Parathyroid adenoma (tissue), 2 donors: ENCODE data around the gene PDE4D.

Experiments
- H2AFZ ChIP-seq: fragments of 300-600 bp; sonication (generic); one replicate; pipeline ENCODE4 v1.7.0; 2017; ENCODE audit warnings: antibody characterized with exemption, mild to moderate bottlenecking
- H3K27ac ChIP-seq: fragments of 300-600 bp; sonication (generic); one replicate; pipeline ENCODE4 v1.7.0; 2017
- H3K27me3 ChIP-seq: fragments of 300-600 bp; sonication (generic); one replicate; pipeline ENCODE4 v1.7.0; 2017; ENCODE audit warnings: low read length; ENCODE audit not compliant: control insufficient read depth, insufficient read depth
- H3K36me3 ChIP-seq: fragments of 300-600 bp; sonication (generic); one replicate; pipeline ENCODE4 v1.7.0; 2017; ENCODE audit warnings: low read length; ENCODE audit not compliant: control insufficient read depth, insufficient read depth
- H3K4me1 ChIP-seq: fragments of 300-600 bp; sonication (generic); one replicate; pipeline ENCODE4 v1.7.0; 2017; ENCODE audit warnings: control low read depth
- H3K4me2 ChIP-seq: fragments of 300-600 bp; sonication (generic); one replicate; pipeline ENCODE4 v1.7.0; 2017; ENCODE audit warnings: low read length
- H3K4me3 ChIP-seq: fragments of 300-600 bp; sonication (generic); one replicate; pipeline ENCODE4 v1.7.0; 2017; ENCODE audit warnings: low read depth, low read length
- H3K79me2 ChIP-seq: fragments of 300-600 bp; sonication (generic); one replicate; pipeline ENCODE4 v1.7.0; 2017; ENCODE audit warnings: control low read depth
- H3K9ac ChIP-seq: fragments of 300-600 bp; sonication (generic); one replicate; pipeline ENCODE4 v1.7.0; 2017; ENCODE audit warnings: mild to moderate bottlenecking
- H3K9me3 ChIP-seq: fragments of 300-600 bp; sonication (generic); one replicate; pipeline ENCODE4 v1.7.0; 2017; ENCODE audit warnings: low read length; ENCODE audit not compliant: control insufficient read depth
- TF ChIP-seq, protein P1 (sequence below): fragments of 300-600 bp; sonication (generic); IDR thresholded peaks from one replicate; pipeline ENCODE4 v1.7.0; 2017; ENCODE audit warnings: antibody characterized with exemption, mild to moderate bottlenecking
- donor health status: primary hyperparathyroidism.

PDE4D gene

DNA sequence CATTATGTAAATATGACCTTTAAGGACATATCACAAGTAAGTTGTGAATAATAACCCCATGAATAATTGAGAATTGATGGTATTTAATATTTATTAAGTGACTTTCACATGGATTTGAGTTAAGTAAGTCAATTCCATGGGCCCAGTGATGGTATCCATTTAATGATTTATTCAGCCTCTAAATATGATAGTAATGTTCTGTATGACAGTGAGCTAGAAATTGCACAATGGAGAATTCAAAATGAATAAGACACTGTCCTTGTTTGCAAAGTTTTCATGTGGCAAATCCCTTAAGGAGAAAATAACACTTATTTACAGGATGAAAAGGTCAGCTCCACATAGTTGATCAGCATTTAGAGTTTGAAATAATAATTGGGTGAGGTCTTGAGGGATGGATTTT lies 160.7 kb downstream of the PDE4D start:
- TF ChIP-seq, protein P1, sequence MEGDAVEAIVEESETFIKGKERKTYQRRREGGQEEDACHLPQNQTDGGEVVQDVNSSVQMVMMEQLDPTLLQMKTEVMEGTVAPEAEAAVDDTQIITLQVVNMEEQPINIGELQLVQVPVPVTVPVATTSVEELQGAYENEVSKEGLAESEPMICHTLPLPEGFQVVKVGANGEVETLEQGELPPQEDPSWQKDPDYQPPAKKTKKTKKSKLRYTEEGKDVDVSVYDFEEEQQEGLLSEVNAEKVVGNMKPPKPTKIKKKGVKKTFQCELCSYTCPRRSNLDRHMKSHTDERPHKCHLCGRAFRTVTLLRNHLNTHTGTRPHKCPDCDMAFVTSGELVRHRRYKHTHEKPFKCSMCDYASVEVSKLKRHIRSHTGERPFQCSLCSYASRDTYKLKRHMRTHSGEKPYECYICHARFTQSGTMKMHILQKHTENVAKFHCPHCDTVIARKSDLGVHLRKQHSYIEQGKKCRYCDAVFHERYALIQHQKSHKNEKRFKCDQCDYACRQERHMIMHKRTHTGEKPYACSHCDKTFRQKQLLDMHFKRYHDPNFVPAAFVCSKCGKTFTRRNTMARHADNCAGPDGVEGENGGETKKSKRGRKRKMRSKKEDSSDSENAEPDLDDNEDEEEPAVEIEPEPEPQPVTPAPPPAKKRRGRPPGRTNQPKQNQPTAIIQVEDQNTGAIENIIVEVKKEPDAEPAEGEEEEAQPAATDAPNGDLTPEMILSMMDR, result no peak
- H3K4me1 ChIP-seq, result no peaks in the 10 kb centered on the region
- H3K4me3 ChIP-seq, result no peak overlapping the region
- H3K9me3 ChIP-seq, result no peaks in the 10 kb centered on the region
- no peak overlapping the region for H3K4me2 ChIP-seq
- H3K27ac ChIP-seq, result no peak overlapping the region
- no peak overlapping the region for H2AFZ ChIP-seq
- H3K27me3 ChIP-seq, result no peaks in the 10 kb centered on the region
- no peaks in the 10 kb centered on the region for H3K36me3 ChIP-seq
- H3K9ac ChIP-seq, result no peak overlapping the region
- H3K79me2 ChIP-seq, result no peaks in the 10 kb centered on the region

DNA sequence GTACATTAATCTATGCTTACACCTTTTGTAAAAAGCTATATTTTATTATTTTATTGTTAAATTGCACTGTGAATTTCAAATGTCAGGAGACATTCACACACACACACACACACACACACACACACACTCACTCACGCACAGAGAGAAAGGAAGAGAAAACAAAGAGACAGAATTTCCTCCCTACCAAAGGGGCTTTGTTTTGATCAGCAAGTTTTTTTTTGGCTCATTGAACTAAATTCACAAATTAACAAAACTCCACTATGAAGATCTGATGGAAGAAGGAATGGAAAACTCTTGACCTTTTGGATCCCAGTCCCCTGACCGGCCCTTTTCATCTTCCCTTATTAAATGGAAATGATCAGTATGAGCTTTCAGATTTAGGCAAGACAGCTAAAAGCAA lies 161.2 kb downstream of the PDE4D start:
- TF ChIP-seq, protein P1, result no peak
- no peak overlapping the region for H2AFZ ChIP-seq

DNA sequence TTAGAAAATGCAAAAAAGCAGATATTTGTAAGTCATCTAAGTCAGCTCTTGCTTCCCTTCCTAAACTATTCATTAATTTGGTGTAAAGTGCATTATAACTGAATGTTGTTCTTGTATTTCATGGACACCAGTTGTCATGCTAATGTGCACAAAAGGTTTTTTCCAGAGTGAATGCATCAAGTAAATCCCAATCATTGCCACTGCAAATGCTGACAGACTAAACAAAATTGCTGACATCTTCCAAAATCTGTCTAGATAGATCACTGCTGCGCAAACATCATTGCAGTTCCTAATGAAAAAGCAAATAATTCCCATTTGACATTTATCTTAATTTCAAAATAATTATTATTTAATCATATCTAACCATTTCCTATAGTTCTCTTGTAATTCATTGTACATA lies 161.7 kb downstream of the PDE4D start:
- Histone ChIP-seq H3K79me2 (no peaks in the 10 kb centered on the region), H2AFZ (no peak overlapping the region), H3K4me1 (no peaks in the 10 kb centered on the region), H3K9ac (no peak overlapping the region), H3K27me3 (no peaks in the 10 kb centered on the region), H3K36me3 (no peaks in the 10 kb centered on the region), H3K9me3 (no peaks in the 10 kb centered on the region), H3K27ac (no peak overlapping the region), H3K4me3 (no peak overlapping the region), H3K4me2 (no peak overlapping the region)
- TF ChIP-seq, protein P1, result no peak

More for the DNA sequence above, 161.2 kb downstream of the PDE4D start:
- Histone ChIP-seq H3K79me2 (no peaks in the 10 kb centered on the region), H3K27me3 (no peaks in the 10 kb centered on the region), H3K4me3 (no peak overlapping the region), H3K9ac (no peak overlapping the region), H3K9me3 (no peaks in the 10 kb centered on the region), H3K4me2 (no peak overlapping the region), H3K27ac (no peak overlapping the region), H3K4me1 (no peaks in the 10 kb centered on the region), H3K36me3 (no peaks in the 10 kb centered on the region)

DNA sequence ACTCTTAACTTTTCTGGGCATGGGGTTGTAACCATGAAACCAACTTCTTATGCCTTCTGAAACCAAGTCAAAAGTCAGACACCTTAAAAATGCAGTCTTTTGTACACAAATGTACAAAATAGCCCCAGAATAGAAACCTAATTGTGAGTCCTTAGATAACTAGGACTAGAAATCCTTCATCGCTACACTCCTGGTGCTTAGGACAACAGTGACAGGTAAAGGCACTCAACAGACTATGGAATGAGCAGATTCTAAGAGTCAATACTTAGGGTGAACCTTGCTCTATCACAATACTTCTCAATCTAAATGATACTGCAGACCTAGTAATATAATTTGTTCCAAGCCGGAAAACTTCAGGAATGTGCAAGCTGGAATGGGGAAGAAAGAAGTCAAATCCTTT lies 163.7 kb downstream of the PDE4D start:
- Histone ChIP-seq H3K9ac (no peak overlapping the region), H3K36me3 (no peaks in the 10 kb centered on the region), H2AFZ (no peak overlapping the region), H3K4me3 (no peak overlapping the region), H3K4me1 (no peaks in the 10 kb centered on the region), H3K27ac (no peak overlapping the region), H3K9me3 (no peaks in the 10 kb centered on the region), H3K4me2 (no peak overlapping the region), H3K27me3 (no peaks in the 10 kb centered on the region), H3K79me2 (no peaks in the 10 kb centered on the region)
- TF ChIP-seq, protein P1, result no peak

DNA sequence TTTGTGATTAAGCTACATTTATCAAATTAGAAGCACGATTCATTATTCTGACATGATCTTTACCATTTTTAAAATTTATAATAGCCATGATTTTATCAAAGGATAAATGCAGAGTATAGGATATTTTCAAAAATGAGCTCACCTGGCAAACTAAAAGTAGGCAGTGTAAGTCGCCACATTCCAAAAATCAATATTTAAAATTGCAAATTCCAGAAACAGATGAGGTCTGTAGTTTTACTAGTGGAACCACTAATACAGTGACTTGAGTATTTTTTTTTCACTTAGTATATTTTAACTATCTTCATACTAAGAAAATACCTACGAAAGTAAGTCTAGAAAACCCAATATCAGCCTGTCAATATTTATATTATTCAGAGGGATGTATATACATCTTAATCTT lies 164.2 kb downstream of the PDE4D start:
- H3K79me2 ChIP-seq, result no peaks in the 10 kb centered on the region
- no peak overlapping the region for H2AFZ ChIP-seq
- TF ChIP-seq, protein P1, result no peak
- H3K4me3 ChIP-seq, result no peak overlapping the region
- no peaks in the 10 kb centered on the region for H3K9me3 ChIP-seq
- H3K9ac ChIP-seq, result no peak overlapping the region
- no peak overlapping the region for H3K27ac ChIP-seq
- H3K36me3 ChIP-seq, result no peaks in the 10 kb centered on the region
- H3K27me3 ChIP-seq, result no peaks in the 10 kb centered on the region
- H3K4me2 ChIP-seq, result no peak overlapping the region
- no peaks in the 10 kb centered on the region for H3K4me1 ChIP-seq
